Activated effector memory CD4-positive, alpha-beta T cell treated with anti-CD3 and anti-CD28 coated beads, Interleukin-2, amount 50 U/mL, for 16 hours (primary cell): ENCODE data around the gene ZNF629.

Source experiments
- DNase-seq: peaks from one replicate; pipeline ENCODE4 v3.0.0-alpha.2; 2020

The ZNF629 gene

DNA sequence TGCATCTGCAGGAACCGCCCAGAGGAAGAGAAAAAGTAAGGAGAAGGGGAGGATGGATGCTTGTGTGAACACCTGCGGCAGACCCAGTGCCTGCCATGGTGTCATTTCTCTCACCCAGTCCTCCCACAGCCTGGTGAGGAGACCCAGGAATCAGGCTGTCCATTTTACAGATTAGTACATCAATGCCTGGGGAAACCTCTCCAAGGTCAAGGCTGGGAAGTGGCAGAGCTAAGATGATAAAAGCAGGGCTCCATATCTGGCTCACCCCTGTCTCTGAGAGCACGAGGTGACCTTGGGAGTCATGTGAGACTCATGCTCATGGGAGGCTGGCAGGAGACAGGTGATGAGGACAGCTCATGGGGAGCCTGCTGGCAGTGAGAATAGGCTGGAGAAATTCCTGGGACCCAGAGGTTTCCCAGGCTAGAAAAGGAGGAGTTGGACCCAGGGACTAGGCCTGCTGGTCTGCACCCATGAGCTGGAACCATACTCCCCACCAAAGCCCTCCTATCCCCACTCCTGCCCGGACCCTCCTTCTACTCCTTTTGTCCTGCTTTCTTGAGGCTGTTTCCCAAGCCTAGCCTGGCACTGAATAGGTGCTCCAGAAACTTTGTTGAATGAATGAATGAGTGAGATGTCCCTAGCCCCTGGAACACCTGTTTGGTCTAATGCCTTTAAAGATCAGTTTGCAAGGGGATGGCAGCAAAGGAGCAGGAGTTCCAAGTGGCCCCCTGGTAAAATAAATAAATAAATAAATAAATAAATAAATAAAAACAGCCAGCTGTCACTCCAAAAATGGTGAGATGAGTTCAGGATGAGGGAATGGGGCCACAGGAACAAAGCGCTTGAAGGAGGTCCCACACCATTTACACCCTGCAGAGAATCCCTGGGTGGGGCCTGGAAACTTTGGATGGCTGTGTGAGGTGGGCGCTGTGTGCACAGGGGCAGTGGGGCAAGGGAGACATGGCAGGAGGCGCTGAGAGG is 1.6 kb downstream of the ZNF629 start:
- no peak for DNase-seq

DNA sequence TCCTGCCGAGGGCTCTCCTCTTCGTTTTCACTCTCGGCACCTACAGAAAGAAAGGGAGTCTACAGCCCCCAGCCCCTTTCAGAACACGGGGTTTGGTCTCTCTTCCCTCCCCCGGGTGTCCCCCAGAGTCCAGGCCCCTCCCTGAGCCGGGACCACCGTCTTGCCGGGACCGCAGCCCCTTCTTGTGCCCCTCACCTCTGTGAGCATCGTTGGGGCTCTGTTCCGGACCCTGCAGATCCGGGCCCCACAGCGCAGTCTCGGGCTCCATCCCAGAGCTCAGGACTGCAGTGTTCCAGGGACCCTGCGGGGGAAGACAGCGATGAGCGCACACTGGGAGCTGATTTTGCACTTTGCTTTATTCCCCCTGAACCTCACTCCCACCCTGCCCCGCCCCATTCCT is 2.8 kb downstream of the ZNF629 start:
- no peak for DNase-seq

DNA sequence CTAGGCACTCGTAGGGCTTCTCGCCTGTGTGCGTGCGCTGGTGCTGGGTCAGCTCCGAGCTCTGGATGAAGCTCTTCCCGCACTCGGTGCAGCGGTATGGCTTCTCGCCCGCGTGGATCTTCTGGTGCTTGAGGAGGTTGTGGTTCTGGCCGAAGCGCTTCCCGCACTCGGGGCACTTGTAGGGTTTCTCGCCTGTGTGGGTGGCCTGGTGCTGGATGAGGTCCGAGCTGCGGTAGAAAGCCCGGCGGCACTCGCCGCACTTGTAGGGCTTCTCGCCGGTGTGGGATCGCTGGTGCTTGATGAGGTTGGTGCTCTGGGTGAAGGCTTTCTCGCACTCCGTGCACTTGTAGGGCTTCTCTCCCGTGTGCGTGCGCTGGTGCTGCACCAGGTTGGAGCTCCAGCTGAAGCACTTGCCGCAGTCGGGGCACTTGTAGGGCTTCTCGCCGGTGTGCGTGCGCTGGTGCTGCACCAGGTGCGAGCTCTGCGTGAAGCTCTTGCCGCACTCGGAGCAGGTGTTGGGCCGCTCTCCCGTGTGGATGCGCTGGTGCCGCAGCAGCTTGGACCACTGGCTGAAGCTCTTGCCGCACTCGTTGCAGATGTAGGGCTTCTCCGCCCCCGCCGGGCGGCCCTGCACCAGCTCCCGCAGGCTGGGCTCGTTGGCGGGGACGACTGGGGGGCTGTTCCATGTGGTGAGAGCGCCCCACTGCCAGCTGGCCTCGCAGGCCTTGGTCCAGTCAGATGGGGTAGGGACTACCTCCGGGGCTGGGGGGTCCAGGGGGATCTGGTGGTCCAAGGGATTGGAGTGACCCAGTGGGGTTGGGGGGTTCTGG is 3.5 kb downstream of the ZNF629 start:
- no peak for DNase-seq

DNA sequence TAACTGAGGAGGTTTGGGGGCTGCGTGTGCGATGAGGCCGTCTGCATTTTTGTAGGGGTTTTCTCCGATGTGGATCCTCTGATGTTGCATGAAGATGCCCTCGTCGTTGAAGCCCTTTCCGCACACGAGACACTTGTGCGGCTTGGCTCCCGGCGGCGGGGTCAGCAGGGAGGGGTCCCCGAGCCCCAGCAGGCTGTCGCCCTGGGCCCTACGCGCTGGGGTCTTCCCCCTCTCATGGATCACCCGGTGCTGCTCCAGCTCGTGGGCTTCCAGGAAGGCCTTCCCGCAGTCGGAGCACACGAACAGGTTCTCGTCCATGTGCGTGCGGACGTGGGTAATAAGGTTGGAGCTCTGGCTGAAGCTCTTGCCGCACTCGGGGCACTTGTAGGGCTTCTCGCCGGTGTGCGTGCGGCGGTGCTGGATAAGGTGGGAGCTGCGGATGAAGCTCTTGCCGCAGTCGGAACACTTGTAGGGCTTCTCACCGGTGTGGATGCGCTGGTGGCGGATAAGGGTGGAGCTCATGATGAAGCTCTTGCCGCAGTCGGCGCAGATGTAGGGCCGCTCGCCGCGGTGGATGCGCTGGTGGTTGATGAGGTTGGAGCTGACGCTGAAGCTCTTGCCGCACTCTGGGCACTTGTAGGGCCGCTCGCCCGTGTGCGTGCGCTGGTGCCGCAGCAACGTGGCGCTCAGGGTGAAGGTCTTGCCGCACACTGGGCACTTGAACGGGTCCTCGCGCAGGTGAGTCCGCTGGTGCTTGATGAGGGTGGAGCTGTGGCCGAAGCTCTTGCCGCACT is 4.3 kb downstream of the ZNF629 start:
- DNase-seq = no peak

DNA sequence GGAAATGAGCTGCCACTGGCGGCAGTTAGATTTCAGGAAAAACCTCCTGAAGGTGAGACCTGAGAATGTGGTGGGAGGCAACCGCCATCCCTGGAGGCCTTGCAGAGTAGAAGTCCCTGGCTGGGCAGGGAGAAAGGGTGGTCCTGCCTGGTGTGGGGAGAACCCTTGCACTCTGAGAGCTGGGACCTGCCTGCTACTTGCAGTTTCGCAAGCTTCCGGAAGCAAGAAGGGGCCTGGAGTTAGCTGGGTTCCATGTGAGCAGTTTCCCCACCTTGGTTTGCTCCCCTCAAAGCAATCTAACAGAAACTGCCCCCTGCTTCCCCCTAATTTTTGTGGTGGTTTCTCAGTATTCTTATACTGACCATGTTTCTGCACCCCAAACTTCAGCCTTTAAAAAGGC is 6.5 kb downstream of the ZNF629 start:
- DNase-seq = no peak

DNA sequence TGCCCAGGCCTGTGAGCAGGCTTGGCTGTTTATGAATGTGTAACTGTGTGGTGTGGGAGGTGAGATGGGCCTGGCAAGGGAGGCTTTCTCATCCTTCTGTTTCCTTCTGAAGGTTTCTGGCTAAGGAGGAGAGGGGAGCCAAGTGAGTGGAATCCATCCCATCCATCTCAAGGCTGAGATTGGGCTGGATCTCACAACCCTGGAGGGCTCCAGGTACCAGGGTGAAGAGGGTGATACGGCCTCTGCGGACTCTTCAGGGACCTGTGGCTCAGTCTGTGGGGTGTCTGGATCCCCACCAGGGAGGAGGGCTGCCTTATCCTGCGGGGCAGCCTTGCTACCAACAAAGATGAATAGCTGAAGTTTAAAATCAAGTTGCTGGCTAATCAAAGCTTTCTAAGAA is 7.0 kb downstream of the ZNF629 start:
- no peak for DNase-seq

DNA sequence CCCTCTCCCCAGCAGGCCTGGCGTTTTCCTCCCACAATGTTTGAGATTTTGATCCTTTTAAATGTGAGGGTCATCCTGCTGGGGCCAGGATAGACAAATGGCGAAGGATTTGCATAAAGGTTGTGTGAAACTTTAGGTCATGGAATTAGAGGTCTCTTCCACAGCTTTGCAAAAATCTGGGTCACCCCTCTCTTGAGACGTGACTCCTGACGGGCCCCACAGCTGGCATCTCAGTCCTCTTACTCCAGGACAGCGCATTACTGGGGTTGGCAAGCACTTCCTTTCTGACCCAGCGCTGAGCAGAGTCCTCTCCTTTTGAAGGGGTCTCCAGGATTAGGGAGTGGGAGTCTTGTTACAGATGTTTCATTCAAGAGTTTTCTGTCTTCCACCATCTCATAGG is 7.4 kb downstream of the ZNF629 start:
- no peak for DNase-seq

DNA sequence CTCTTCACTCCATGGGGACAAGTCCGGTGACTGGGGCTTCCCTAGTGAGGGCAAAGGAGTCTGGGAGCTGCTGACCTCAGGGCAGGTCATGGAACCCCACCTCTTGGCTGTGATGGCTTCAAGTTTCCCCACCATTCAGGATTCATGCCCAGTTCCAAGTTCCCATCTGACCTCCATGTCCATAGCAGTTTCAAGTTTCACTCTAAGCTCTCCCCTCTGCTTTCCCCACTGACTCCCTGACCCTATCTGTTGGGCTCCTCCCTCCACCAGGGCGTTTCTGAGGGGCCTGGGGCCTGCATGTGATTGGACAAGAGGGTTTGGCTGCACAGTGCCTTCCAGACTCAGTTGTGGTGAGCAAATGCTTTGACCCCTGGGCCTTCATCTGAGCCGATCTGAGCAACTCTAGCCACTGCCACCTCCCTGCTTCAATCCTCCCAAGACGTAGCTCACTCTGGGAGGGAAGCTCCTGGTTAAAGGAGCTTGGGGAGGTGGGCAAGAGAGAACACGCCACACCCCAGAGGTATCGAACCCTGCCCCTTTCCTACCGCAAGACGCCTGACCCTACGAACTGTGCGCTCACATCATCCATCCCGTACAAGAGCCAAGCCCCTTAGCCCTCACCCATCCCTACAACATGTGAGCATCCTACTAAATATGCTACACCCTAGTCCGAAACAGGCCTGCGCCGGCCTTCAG is 8.3 kb downstream of the ZNF629 start:
- no peak for DNase-seq

DNA sequence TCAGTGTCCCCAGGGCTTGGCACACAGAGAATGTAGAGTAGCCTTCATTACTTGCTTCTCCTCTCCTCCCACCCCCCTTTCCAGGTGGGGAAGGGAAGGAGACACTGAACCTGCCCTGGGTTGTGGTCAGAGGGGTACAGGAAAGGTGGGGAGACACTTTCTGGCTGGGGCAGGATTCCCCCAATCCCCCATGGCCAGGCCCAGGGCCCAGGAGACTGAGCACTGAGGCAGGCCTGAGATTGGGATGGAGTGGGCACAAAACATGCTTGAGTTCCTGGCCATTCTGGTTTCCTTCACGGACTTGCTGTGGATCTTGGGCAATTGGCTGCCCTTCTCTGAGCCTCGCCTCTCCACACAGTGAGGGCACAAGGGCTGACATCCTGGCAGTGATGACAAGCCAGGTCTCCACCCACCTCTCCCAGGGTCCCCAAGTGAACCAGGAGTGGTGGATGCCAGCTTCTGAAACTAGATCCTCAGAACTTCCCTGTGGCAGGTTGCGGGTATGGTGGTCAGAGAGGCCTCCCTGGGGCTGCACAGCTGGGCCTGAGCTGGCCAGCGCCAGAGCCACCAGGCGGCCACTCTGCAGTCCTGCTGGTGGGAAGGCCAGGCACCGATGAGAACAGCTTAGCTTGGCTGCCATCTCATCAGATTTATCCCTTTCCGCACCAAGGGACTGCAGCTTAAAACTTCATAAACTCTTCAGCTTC is 9.3 kb downstream of the ZNF629 start:
- no peak for DNase-seq

DNA sequence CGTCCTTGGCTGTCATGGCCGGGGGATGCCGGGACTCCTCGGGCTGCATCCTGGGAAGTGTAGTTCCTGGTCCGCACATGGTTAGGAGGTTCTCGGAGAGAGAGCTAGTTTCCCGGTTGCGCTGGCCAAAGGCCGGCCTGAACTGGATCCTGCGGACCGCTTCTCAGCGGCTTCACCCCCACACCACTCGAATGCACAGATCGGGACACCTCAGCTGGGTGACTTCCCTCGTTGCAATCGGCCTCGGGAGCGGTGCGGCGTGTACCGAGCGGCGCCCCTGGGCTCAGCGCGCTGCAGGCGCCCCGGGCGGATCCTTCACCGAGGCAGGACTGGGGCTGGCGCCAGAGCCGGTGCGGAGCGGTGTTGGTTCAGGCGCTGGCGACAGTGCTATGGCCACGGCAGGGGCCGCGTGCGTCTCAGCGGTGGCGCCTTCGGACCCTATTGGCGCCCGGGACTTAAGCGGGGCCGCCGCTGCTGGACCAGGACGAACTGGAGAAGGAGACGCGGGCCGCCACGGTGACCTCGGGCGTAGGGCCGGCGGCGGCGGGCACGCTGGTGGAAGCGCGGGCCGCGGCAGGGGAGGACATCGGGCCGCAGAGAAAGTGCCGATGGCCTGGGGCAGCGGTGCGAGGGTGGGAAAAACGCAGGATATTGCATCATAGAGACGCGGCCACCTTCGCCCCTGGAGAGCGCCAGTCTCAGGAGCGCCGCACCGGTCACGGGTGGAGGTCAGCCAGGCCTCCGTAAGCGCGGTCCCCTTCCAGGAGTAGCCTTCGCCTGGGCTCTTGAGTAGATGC is 11.4 kb downstream of the ZNF629 start:
- peak; percentile 83 for DNase-seq

DNA sequence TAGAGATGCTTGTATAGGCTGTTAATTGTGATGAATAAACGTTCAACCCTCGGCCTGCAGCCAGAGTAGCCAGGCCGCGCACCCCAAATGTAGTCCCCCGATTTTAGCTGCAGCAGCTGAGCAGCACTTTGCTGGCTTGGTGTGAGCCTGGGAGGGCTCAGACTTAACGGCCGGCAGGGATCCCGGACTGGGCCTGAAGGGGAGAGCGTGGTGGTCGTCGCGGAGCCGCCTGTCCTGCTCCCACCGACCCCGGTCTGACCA is 11.9 kb downstream of the ZNF629 start:
- DNase-seq = no peak

DNA sequence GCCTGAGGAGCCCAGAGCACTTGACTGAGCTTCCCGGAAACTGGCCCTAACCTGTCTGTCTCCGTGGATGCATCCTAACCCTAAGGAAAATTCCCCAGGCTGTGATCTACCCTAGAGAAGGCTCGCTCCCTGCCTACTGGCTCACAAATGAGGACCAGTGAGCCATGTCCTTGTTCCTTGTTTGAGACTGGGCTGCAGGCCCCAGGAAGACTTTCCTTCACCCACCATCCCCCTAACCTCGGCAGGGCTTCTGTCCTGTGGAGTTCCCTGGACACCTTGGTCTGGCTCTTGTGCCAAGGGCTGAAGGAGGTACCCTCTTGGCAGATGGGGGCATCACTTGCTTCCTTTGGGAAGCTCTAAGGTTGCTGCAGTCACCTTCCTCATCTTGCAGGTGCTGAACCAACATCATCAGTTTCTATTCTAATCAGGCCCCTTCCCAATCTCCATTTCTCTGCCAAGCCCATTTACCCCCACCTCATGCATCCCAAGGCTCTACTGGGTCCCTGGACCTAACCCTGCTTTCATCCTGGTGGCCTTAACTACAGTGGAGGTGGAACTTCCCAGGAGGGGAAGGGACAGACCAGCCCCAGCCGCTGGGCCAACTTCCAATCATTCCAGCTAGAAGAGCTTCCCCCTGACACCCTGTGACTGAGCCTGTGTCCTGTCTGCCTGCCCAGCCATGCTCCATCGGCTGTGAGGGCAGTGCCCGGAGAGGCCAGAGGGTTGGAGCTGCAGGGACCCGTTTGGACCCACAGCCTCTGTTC is 12.5 kb downstream of the ZNF629 start:
- DNase-seq = no peak

DNA sequence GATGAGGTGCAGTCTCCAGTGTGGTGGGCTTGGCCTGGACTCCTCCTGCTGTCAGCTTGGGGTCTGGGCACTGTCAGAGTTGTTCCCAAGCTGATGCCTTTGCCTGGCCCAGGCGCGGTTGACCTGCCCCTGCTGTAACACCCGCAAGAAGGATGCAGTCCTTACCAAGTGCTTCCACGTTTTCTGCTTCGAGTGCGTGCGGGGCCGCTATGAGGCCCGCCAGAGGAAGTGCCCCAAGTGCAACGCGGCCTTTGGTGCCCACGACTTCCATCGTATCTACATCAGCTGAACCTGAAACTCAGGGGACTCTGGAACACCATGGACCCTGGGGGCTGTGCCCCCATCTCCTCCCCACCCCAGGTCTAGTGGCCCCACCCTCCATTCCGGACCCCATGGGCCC is 13.2 kb downstream of the ZNF629 start:
- DNase-seq = no peak

DNA sequence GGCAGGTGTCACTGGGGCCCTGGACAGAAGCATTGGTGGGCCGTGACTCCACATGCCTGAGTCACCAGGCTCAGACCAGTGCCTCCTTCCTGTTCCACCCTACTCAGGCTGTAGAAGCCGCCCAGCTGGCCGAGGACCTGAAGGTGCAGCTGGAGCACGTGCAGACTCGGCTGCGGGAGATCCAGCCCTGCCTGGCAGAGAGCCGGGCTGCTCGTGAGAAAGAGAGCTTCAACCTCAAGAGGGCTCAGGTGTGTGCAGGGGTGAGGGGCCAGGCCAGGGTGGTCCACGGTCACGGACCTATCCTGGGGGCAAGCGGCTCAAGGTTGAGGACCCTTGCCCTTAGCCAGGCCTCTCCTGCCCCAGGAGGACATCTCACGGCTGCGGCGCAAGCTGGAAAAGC is 15.3 kb downstream of the ZNF629 start:
- no peak for DNase-seq

DNA sequence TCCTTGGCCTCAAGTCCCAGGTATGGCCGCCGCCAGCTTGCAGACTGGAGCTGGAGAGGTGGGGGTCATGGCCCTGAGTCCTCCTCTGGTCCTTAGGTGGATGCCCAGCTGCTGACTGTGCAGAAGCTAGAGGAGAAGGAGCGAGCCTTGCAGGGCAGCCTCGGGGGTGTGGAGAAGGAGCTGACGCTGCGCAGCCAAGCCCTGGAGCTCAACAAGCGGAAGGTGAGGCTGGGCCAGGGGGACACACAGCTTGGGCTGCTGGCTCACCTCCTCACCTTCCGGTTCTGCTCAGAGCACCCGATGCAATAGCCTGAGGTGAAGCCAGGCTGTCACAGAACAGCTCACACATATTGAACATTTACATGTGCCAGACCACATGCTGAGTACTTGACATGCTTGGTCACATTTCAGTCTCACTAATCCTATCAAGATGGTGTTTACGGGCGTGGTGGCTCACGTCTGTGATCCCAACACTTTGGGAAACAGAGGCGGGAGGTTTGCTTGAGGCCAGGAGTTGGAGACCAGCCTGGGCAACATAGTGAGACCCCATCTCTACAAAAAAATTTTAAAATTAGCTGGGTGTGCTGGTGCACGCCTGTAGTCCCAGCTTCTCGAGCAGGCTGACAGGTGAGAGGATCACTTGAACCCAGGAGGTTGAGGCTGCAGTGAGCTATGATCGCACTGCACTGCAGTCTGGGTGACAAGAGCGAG is 17.5 kb downstream of the ZNF629 start:
- DNase-seq = no peak

DNA sequence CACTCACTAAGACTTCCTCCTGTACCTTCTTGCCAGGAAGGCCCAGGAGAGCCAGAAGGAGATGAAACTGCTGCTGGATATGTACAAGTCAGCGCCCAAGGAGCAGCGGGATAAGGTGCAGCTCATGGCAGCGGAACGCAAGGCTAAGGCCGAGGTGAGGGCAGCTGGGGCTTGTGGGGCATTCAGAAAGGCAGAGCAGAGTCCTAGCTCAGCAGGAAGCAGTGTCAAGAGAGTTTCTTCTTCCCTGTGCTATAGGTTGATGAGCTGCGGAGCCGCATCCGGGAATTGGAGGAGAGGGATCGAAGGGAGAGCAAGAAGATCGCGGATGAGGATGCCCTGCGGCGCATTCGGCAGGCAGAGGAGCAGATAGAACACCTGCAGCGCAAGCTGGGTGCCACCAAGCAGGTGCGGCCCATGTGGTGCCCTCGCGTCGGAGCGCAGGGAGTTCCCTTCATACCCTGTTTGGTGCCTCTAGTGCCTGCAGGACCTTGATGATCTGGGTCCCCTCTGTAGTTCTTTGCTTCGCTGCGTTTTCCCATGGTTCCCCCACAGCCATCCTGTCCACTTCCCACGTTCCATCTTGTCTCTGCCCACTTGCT is 18.3 kb downstream of the ZNF629 start:
- no peak for DNase-seq

DNA sequence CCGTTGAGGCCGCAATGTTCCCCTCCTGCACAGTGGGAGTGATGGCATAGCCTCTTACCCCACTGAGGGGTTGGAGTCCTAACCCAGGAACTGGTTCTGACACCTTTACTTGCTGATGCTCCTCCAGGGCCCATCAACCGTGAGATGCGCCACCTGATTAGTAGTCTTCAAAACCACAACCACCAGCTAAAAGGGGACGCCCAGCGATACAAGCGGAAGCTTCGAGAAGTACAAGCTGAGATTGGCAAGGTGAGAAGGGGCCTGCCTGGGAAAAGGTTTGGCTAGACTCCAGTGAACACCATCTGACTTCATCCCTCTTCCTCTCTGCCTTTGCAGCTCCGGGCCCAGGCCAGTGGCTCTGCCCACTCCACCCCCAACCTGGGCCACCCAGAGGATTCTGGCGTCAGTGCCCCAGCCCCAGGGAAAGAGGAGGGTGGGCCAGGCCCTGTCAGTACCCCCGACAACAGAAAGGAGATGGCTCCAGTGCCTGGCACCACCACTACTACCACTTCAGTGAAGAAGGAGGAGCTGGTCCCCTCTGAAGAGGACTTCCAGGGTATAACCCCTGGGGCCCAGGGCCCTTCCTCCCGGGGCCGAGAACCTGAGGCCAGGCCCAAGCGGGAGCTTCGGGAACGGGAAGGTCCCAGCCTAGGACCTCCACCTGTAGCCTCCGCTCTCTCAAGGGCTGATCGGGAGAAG is 19.1 kb downstream of the ZNF629 start:
- no peak for DNase-seq

DNA sequence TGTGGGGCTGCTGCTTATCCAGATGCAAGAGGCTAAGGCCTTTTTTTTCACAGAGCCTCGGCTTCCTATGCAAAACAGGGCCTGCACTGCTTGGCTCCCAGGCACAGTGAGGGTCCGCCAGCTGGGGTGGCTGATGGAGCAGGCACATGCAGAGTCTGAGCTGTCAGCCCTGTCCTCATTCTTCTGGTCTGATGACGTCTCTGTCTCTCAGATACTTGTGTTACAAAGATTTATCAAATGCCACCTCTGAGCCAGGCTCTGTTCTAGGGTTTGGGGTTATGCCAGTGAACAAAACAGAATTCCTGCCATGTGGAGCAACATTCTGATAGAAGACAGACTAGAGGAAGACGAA is 20.1 kb downstream of the ZNF629 start:
- no peak for DNase-seq
